HepG2 (cell line): ENCODE results near the gene ATP6V0E1. TPM values are rescaled to one million over a fixed set of nuclear protein-coding genes. Genes with fewer than 3 reads are reported as not detected.
A peak's percentile ranks its signal among the peaks of the same experiment; 100 is the strongest.

ENCODE experiments used
- AHDC1 ChIP-seq: sonication (generic); formaldehyde crosslinking; IDR thresholded peaks from 2 replicates; pipeline ENCODE4 v1.5.1; 2020; ENCODE audit warnings: mild to moderate bottlenecking, missing genetic modification reagents, borderline replicate concordance
- CREM ChIP-seq, 2 experiments: sonication (generic) in 1 of 2; formaldehyde crosslinking in 1 of 2; IDR thresholded peaks; 2 replicates each; pipeline versions ENCODE4 v1.4.0 to v1.6.1; 2016 to 2020; ENCODE audit warnings: antibody characterized with exemption in 1 of 2, mild to moderate bottlenecking in 1 of 2, missing genetic modification reagents in 1 of 2
- HNF4G ChIP-seq, 2 experiments: sonication (generic) in 1 of 2; formaldehyde crosslinking in 1 of 2; IDR thresholded peaks; 2 replicates each; pipeline versions ENCODE4 v1.4.0 to v1.6.1; 2011 to 2020; ENCODE audit warnings: borderline replicate concordance in 2 of 2, low read depth in 2 of 2, mild to moderate bottlenecking in 2 of 2, low read length in 1 of 2, missing genetic modification reagents in 1 of 2, moderate library complexity in 1 of 2
- HOXA9 ChIP-seq: sonication (generic); formaldehyde crosslinking; IDR thresholded peaks from 2 replicates; pipeline ENCODE4 v1.8.1; 2022; ENCODE audit warnings: missing genetic modification reagents, mild to moderate bottlenecking, moderate library complexity, borderline replicate concordance
- KLF9 ChIP-seq: IDR thresholded peaks from 2 replicates; pipeline ENCODE4 v1.6.1; 2016; ENCODE audit warnings: low read depth
- SIN3A ChIP-seq: IDR thresholded peaks from 2 replicates; pipeline ENCODE4 v1.6.1; 2011; ENCODE audit warnings: low read depth, mild to moderate bottlenecking, control low read depth, low read length, borderline replicate concordance
- TARDBP ChIP-seq: sonication (generic); formaldehyde crosslinking; IDR thresholded peaks from 2 replicates; pipeline ENCODE4 v1.8.0; 2022; ENCODE audit warnings: mild to moderate bottlenecking, missing genetic modification reagents
- TOE1 ChIP-seq: sonication (generic); formaldehyde crosslinking; IDR thresholded peaks from 2 replicates; pipeline ENCODE4 v1.4.0; 2020; ENCODE audit warnings: mild to moderate bottlenecking, missing genetic modification reagents
- ZBTB7A ChIP-seq: sonication (generic); formaldehyde crosslinking; IDR thresholded peaks from 2 replicates; pipeline ENCODE4 v1.8.0; 2022; ENCODE audit warnings: mild to moderate bottlenecking, missing genetic modification reagents
- ZNF253 ChIP-seq: sonication (generic); formaldehyde crosslinking; IDR thresholded peaks from 2 replicates; pipeline ENCODE4 v1.8.0; 2022; ENCODE audit warnings: mild to moderate bottlenecking, missing genetic modification reagents, borderline replicate concordance
- ZNF264 ChIP-seq: sonication (generic); formaldehyde crosslinking; IDR thresholded peaks from 2 replicates; pipeline ENCODE4 v1.4.0; 2020; ENCODE audit warnings: missing genetic modification reagents
- ZNF430 ChIP-seq: sonication (generic); formaldehyde crosslinking; IDR thresholded peaks from 2 replicates; pipeline ENCODE4 v1.9.0; 2021; ENCODE audit warnings: mild to moderate bottlenecking, missing genetic modification reagents
- ZNF468 ChIP-seq: sonication (generic); formaldehyde crosslinking; IDR thresholded peaks from 2 replicates; pipeline ENCODE4 v1.8.0; 2022; ENCODE audit warnings: mild to moderate bottlenecking, moderate library complexity, missing genetic modification reagents
- ZNF503 ChIP-seq: sonication (generic); formaldehyde crosslinking; IDR thresholded peaks from 2 replicates; pipeline ENCODE4 v1.4.0; 2020; ENCODE audit warnings: missing genetic modification reagents
- ZNF605 ChIP-seq: sonication (generic); formaldehyde crosslinking; IDR thresholded peaks from 2 replicates; pipeline ENCODE4 v1.8.0; 2022; ENCODE audit warnings: mild to moderate bottlenecking, missing genetic modification reagents
- ZNF747 ChIP-seq: sonication (generic); formaldehyde crosslinking; IDR thresholded peaks from 2 replicates; pipeline ENCODE4 v1.8.1; 2023; ENCODE audit warnings: missing genetic modification reagents, mild to moderate bottlenecking, borderline replicate concordance
- polyA plus RNA-seq, 8 experiments: library from polyadenylated mRNA; depleted of rRNA in 3 of 8; stranded (reverse) in 7 of 8; unstranded in 1 of 8; fragments of >200 nt; fragmentation: Illumina TruSeq in 4 of 8; extraction: Trizol in 4 of 8; gene quantifications; 2 replicates each; pipeline versions ENCODE4 v1.2.1 to v1.2.3, GENCODE V29; 2011 to 2016; ENCODE audit warnings: low read depth in 4 of 8, missing spikeins in 1 of 8, mixed read lengths in 1 of 8; ENCODE audit not compliant: insufficient read depth in 1 of 8
- total RNA-seq, 5 experiments: library from RNA; depleted of rRNA; stranded (reverse); fragments of >200 nt; fragmentation: Illumina TruSeq; extraction: Trizol; gene quantifications; 2 replicates each; pipeline ENCODE4 v1.2.3, GENCODE V29; 2016; ENCODE audit warnings: low read depth in 1 of 5

Gene ATP6V0E1
- total and polyA plus RNA-seq, 2 of the 13 experiments (the other 11 are each of a cell fraction or from before 2014, with no cell fraction given), result 143 to 215 TPM

GRCh38 chr5:172958331-172959046 lies 25.1 kb upstream of the ATP6V0E1 start (continued):
- TF ChIP-seq ZNF747 (CRISPR knock-in tag) (0 out of 2 replicates have a peak, but pooled peaks have one; percentile 42), ZBTB7A (0 out of 2 replicates have a peak, but pooled peaks have one; percentile 30), AHDC1 (CRISPR knock-in tag) (0 out of 2 replicates have a peak, but pooled peaks have one; percentile 12), TOE1 (0 out of 2 replicates have a peak, but pooled peaks have one; percentile 4), SIN3A (no peak), ZNF468 (CRISPR knock-in tag) (0 out of 2 replicates have a peak, but pooled peaks have one; percentile 36), HOXA9 (CRISPR knock-in tag) (no peak), ZNF253 (CRISPR knock-in tag) (0 out of 2 replicates have a peak, but pooled peaks have one; percentile 63), ZNF605 (CRISPR knock-in tag) (peak; percentile 71), CREM (IDR thresholded peaks at IDR 0.05) (no peak), CREM (CRISPR knock-in tag; IDR thresholded peaks at IDR 0.05) (no peak), HNF4G (IDR thresholded peaks at IDR 0.05; ENCODE audit: borderline replicate concordance, low read depth, low read length) (no peak), HNF4G (CRISPR knock-in tag; IDR thresholded peaks at IDR 0.05; ENCODE audit: borderline replicate concordance, low read depth) (no peak), ZNF264 (CRISPR knock-in tag) (no peak), KLF9 (CRISPR knock-in tag) (0 out of 2 replicates have a peak, but pooled peaks have one; percentile 67), ZNF503 (CRISPR knock-in tag) (no peak), TARDBP (CRISPR knock-in tag) (peak; percentile 7; the same call in 1 of the 2 replicates), ZNF430 (CRISPR knock-in tag) (0 out of 2 replicates have a peak, but pooled peaks have one; percentile 49)
